ENCODE results near the gene AK5. TPM values are rescaled to one million over a fixed set of nuclear protein-coding genes. Genes with fewer than 3 reads are reported as not detected.

AK5 gene
- total and polyA plus RNA-seq, 11 donors, result 0.14 to 0.91 (median 0.40) TPM; not detected in 2

DNA sequence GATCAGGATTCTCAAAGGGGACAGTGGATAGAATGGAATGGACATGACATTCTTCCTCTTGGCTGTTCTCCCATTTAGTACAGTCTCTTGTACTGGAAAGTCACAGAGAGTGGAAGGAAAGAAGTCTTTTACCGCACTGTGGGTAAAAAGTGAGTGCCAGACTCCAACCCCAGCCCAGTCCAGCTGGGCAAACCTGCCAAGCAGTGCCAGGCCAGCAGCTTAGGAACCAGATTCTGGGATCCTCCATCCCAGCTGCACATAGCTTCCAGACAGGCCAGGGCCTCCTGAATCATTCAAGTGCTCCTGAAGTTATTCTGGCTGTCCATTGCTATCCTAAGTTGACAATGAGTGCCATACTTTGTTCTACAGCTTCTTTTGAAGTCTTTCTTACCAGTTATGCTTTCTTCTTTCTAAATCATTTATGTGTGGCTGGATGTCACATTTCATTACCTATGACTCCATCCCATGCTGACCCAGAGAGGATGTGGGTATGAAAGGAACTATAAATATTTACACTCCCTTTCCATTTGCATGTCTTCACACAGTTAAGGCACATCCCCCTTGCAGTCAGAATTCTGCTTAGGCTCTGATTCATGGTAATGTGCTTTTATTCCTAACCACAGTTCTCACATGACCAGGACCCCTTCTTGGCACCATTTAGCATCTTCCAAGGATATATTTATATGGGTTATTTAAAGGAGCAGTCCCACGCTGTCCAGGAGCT, 88.9 kb downstream of the AK5 start:
- ATAC-seq, result no peak
- intact Hi-C loops (cut with DNase I), result no loop called here

GRCh38 chr1:77371396-77371795, 89.6 kb downstream of the AK5 start:
- no peaks in the 10 kb centered on the region for H3K36me3 ChIP-seq
- DNase-seq, result no peak
- WGBS, 4 donors, result 30 to 59% (median 43%) methylated on average over 1 of the region's 1 CpG
- H3K4me3 ChIP-seq, result no peak overlapping the region
- H3K4me1 ChIP-seq, result no peaks in the 10 kb centered on the region
- ATAC-seq, result no peak
- H3K27ac ChIP-seq, result no peak overlapping the region
- H3K27me3 ChIP-seq, result no peaks in the 10 kb centered on the region
- TF ChIP-seq CTCF (IDR thresholded peaks at IDR 0.05) (no peak), POLR2A (IDR thresholded peaks at IDR 0.05) (no peak)
- intact Hi-C loops (cut with DNase I), result no loop called here
- H3K9me3 ChIP-seq, result no peaks in the 10 kb centered on the region

More for the DNA sequence above, 88.9 kb downstream of the AK5 start:
- Histone ChIP-seq H3K4me1 (no peaks in the 10 kb centered on the region), H3K27ac (no peak overlapping the region), H3K4me3 (no peak overlapping the region), H3K9me3 (no peaks in the 10 kb centered on the region), H3K27me3 (no peaks in the 10 kb centered on the region), H3K36me3 (no peaks in the 10 kb centered on the region)
- WGBS, 4 donors, result 66 to 78% (median 68%) methylated on average over 2 of the region's 2 CpGs
- TF ChIP-seq CTCF (IDR thresholded peaks at IDR 0.05) (no peak), POLR2A (IDR thresholded peaks at IDR 0.05) (no peak)
- no peak for DNase-seq

DNA sequence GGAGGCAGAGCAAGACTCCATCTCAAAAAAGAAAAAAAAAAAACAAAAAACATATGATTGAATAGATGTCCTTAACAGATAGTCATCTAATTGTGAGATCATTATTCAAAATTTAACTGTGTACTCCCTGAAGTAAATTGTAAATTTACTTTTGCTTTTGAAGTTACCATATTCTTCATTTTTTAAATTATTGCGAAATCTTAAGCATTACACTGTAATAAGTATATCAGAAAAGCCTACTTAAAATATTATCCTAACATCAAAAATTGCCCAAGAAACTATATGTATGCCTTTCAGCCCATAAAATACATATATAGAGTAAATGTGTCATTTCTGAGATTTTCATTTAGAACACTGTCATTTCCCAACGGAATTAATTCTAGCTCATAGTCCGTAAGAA, 91.9 kb downstream of the AK5 start:
- H3K27me3 ChIP-seq, result no peaks in the 10 kb centered on the region
- DNase-seq (no peak), ATAC-seq (no peak)
- no peaks in the 10 kb centered on the region for H3K4me1 ChIP-seq
- no peak for TF ChIP-seq CTCF (IDR thresholded peaks at IDR 0.05)
- TF ChIP-seq POLR2A (IDR thresholded peaks at IDR 0.05), result no peak
- no peak overlapping the region for H3K4me3 ChIP-seq
- no peak overlapping the region for H3K27ac ChIP-seq
- H3K9me3 ChIP-seq, result no peaks in the 10 kb centered on the region
- H3K36me3 ChIP-seq, result no peaks in the 10 kb centered on the region
- 90 to 96% (median 94%) methylated on average over 3 of the region's 3 CpGs for WGBS, 4 donors
- intact Hi-C loops (cut with DNase I), result no loop called here

GRCh38 chr1:77375541-77375940, 93.7 kb downstream of the AK5 start:
- no peak overlapping the region for H3K27ac ChIP-seq
- intact Hi-C loops (cut with DNase I), result no loop called here
- DNase-seq, result no peak
- TF ChIP-seq POLR2A (IDR thresholded peaks at IDR 0.05) (no peak), CTCF (IDR thresholded peaks at IDR 0.05) (no peak)
- 35 to 48% (median 42%) methylated on average over 2 of the region's 2 CpGs for WGBS, 4 donors
- no peak for ATAC-seq
- H3K4me1 ChIP-seq, result no peaks in the 10 kb centered on the region
- no peaks in the 10 kb centered on the region for H3K9me3 ChIP-seq
- H3K4me3 ChIP-seq, result no peak overlapping the region
- no peaks in the 10 kb centered on the region for H3K36me3 ChIP-seq
- no peaks in the 10 kb centered on the region for H3K27me3 ChIP-seq
